ENCODE data around the gene EDEM2. TPM values are rescaled to one million over a fixed set of nuclear protein-coding genes. Genes with fewer than 3 reads are reported as not detected.

Gene EDEM2
- total and polyA plus RNA-seq, 2 of the 13 experiments (the other 11 are each of a cell fraction or from before 2014, with no cell fraction given): 33.1 to 46.9 TPM

DNA sequence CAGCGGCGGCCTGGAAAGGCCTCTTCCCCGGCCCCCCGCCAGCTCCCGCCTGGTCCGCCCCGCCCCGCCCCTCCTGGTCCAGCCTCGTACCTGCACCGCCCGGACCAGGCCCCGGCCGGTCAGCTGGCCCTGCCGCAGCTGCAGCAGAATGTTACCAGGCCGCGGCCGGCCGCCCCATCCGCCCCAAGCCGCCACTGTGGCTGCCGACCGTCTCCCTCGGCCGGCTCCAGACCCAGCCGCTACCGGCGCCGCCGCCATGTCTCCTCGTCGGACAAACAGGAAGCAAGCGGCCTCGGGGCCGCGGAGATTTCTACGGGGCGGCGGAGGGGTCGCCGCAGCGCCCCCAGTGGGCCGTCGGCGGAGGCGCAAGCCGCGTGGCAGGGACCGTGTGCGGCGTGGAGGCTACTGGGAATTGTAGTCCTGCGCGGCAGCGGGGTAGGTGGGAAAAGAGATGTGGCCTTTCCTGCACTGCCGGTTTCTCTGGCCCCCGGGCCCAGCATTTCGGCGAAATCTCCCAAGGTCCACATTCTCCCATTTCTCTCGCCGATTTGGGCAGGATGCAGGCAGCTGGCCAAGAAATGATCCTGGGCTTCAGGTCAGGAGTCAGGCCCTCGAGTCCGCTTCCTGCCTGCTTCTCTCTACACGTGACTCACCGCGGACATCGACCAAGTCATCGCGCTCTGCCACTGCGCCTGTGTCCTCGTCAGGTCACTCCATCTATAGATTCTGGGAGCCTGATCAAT is 54.4 kb downstream of the EDEM2 start, which contains the start of gene TRPC4AP (continued):
- TF ChIP-seq ATF7 (IDR thresholded peaks at IDR 0.05) (no peak), ATF7 (CRISPR knock-in tag; IDR thresholded peaks at IDR 0.05) (peak; percentile 84), NFE2L2 (IDR thresholded peaks at IDR 0.05; ENCODE audit: low read length) (no peak), ZNF331 (CRISPR knock-in tag; IDR thresholded peaks at IDR 0.05) (peak; percentile 94), NFRKB (IDR thresholded peaks at IDR 0.05) (peak; percentile 41; the same call in 1 of the 2 replicates), ZFP37 (CRISPR knock-in tag; IDR thresholded peaks at IDR 0.05; ENCODE audit: borderline replicate concordance) (peak; percentile 98), ZNF430 (CRISPR knock-in tag; IDR thresholded peaks at IDR 0.05) (peak; percentile 91), ZNF780A (CRISPR knock-in tag; IDR thresholded peaks at IDR 0.05) (peak; percentile 82; the same call in 1 of the 2 replicates), CHD4 (IDR thresholded peaks at IDR 0.05; ENCODE audit: borderline replicate concordance, low read length) (peak; percentile 38; the same call in 1 of the 2 replicates), ZNF678 (CRISPR knock-in tag; IDR thresholded peaks at IDR 0.05) (peak; percentile 95), ZNF468 (CRISPR knock-in tag; IDR thresholded peaks at IDR 0.05) (no peak), PHF5A (CRISPR knock-in tag; IDR thresholded peaks at IDR 0.05; ENCODE audit: low read depth, unreplicated experiment) (peak; percentile 75), KLF6 (CRISPR knock-in tag; IDR thresholded peaks at IDR 0.05) (peak; percentile 95), NFKBIZ (CRISPR knock-in tag; IDR thresholded peaks at IDR 0.05) (no peak; the same call in none of the 2 replicates), TARDBP (CRISPR knock-in tag; IDR thresholded peaks at IDR 0.05) (peak; percentile 92)
- TF ChIP-seq, protein P1, sequence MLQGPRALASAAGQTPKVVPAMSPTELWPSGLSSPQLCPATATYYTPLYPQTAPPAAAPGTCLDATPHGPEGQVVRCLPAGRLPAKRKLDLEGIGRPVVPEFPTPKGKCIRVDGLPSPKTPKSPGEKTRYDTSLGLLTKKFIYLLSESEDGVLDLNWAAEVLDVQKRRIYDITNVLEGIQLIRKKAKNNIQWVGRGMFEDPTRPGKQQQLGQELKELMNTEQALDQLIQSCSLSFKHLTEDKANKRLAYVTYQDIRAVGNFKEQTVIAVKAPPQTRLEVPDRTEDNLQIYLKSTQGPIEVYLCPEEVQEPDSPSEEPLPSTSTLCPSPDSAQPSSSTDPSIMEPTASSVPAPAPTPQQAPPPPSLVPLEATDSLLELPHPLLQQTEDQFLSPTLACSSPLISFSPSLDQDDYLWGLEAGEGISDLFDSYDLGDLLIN (CRISPR knock-in tag; IDR thresholded peaks at IDR 0.05; ENCODE audit: borderline replicate concordance): peak; percentile 95
- TF ChIP-seq, protein P2, sequence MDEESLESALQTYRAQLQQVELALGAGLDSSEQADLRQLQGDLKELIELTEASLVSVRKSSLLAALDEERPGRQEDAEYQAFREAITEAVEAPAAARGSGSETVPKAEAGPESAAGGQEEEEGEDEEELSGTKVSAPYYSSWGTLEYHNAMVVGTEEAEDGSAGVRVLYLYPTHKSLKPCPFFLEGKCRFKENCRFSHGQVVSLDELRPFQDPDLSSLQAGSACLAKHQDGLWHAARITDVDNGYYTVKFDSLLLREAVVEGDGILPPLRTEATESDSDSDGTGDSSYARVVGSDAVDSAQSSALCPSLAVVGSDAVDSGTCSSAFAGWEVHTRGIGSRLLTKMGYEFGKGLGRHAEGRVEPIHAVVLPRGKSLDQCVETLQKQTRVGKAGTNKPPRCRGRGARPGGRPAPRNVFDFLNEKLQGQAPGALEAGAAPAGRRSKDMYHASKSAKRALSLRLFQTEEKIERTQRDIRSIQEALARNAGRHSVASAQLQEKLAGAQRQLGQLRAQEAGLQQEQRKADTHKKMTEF (CRISPR knock-in tag; IDR thresholded peaks at IDR 0.05): peak; percentile 100
- TF ChIP-seq, protein P3, sequence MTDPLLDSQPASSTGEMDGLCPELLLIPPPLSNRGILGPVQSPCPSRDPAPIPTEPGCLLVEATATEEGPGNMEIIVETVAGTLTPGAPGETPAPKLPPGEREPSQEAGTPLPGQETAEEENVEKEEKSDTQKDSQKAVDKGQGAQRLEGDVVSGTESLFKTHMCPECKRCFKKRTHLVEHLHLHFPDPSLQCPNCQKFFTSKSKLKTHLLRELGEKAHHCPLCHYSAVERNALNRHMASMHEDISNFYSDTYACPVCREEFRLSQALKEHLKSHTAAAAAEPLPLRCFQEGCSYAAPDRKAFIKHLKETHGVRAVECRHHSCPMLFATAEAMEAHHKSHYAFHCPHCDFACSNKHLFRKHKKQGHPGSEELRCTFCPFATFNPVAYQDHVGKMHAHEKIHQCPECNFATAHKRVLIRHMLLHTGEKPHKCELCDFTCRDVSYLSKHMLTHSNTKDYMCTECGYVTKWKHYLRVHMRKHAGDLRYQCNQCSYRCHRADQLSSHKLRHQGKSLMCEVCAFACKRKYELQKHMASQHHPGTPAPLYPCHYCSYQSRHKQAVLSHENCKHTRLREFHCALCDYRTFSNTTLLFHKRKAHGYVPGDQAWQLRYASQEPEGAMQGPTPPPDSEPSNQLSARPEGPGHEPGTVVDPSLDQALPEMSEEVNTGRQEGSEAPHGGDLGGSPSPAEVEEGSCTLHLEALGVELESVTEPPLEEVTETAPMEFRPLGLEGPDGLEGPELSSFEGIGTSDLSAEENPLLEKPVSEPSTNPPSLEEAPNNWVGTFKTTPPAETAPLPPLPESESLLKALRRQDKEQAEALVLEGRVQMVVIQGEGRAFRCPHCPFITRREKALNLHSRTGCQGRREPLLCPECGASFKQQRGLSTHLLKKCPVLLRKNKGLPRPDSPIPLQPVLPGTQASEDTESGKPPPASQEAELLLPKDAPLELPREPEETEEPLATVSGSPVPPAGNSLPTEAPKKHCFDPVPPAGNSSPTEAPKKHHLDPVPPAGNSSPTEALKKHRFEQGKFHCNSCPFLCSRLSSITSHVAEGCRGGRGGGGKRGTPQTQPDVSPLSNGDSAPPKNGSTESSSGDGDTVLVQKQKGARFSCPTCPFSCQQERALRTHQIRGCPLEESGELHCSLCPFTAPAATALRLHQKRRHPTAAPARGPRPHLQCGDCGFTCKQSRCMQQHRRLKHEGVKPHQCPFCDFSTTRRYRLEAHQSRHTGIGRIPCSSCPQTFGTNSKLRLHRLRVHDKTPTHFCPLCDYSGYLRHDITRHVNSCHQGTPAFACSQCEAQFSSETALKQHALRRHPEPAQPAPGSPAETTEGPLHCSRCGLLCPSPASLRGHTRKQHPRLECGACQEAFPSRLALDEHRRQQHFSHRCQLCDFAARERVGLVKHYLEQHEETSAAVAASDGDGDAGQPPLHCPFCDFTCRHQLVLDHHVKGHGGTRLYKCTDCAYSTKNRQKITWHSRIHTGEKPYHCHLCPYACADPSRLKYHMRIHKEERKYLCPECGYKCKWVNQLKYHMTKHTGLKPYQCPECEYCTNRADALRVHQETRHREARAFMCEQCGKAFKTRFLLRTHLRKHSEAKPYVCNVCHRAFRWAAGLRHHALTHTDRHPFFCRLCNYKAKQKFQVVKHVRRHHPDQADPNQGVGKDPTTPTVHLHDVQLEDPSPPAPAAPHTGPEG (CRISPR knock-in tag; IDR thresholded peaks at IDR 0.05): peak; percentile 94
- TF ChIP-seq, protein P4, sequence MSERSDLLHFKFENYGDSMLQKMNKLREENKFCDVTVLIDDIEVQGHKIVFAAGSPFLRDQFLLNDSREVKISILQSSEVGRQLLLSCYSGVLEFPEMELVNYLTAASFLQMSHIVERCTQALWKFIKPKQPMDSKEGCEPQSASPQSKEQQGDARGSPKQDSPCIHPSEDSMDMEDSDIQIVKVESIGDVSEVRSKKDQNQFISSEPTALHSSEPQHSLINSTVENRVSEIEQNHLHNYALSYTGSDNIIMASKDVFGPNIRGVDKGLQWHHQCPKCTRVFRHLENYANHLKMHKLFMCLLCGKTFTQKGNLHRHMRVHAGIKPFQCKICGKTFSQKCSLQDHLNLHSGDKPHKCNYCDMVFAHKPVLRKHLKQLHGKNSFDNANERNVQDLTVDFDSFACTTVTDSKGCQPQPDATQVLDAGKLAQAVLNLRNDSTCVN (CRISPR knock-in tag; IDR thresholded peaks at IDR 0.05; ENCODE audit: borderline replicate concordance): peak; percentile 50; the same call in 1 of the 2 replicates
- TF ChIP-seq, protein P5, sequence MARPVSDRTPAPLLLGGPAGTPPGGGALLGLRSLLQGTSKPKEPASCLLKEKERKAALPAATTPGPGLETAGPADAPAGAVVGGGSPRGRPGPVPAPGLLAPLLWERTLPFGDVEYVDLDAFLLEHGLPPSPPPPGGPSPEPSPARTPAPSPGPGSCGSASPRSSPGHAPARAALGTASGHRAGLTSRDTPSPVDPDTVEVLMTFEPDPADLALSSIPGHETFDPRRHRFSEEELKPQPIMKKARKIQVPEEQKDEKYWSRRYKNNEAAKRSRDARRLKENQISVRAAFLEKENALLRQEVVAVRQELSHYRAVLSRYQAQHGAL (CRISPR knock-in tag; IDR thresholded peaks at IDR 0.05; ENCODE audit: not compliant biosample characterization): peak; percentile 78

All from HepG2 (cell line).